A172 (cell line): ENCODE results near the gene DOCK4. TPM values are rescaled to one million over a fixed set of nuclear protein-coding genes. Genes with fewer than 3 reads are reported as not detected.

ENCODE experiments used
- DNase-seq: peaks from one replicate; pipeline ENCODE4 v3.0.0-alpha.2; 2015; ENCODE audit warnings: low spot score
- total RNA-seq: library from RNA; depleted of rRNA; stranded (reverse); fragments of >200 nt; shearing (Covaris generic); gene quantifications from 2 replicates; pipeline ENCODE4 v1.2.3, GENCODE V29; 2014

DOCK4 gene
- total RNA-seq, 1 experiment from 2014 or later = 7.2 TPM

DNA sequence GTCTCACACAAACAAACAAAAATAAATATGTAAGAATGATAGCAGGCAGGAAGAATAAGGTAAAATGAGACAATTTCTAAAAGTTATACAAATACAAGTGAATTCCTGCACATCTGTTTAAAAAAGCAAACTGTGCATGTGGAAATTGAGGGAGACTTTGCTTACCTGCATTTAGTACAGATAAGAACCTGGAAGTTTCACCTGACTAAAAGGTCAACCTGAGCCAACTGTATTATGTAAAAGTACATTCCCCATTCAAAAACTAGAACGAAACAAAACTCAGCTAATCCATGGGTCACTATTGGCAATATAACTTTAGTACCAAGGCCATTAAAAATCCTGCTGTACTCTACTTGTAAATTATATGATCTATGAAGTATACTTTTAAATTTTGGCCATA lies 127.1 kb downstream of the DOCK4 start:
- no peak for DNase-seq

DNA sequence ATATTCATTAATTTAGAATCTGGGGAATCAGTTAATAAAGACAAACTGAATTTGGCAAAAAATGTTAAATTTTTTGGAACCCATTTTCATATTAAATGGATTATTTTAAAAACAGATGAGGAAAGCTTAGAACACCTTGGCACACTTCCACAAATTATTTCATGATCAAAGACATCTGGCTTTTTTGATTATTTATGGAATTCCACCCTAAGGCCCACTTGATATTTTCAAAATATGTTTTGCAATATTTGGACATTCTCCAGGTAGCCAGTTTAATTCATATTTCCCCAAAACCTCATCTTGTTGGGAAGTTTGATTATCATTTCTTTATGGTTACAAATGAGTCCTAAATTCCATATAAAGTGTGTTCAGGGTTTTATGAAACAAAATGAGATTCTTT lies 129.9 kb downstream of the DOCK4 start:
- DNase-seq = no peak

DNA sequence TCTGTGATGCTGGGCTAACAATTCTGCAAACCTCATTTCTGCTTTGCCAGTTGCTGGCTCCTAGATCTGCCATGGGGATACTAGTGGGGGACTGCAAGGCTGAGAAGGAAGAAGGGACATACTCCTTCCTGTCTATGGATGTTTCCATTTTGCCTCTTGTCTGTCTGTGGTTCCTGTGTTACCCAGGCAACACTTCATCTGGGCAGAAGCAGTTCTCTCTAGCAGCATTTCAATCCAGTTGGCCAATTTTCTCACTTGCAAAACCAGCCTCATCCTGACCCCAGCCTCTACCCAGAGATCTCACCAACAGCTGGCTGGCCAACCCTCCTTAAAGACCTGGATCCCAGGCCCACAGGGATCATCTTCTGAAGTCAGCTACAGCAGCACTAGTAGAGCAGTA lies 131.7 kb downstream of the DOCK4 start:
- DNase-seq = no peak

DNA sequence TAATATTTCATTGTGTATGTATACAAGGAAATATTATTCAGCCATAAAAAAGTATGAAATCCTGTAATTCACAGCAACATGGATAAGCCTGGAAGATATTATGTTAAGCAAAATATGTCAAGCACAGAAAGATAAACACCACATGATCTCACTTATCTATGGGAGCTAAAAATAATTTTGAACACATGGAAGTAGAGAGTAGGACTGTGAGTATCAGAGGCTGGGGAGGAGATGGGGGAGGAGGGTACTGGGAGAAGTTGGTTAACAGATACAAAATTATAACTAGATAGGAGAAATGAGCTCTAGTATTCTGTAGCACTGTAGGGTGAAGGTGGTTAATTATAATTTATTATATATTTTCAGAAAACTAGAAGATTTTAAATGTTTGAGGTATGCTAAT lies 132.7 kb downstream of the DOCK4 start:
- DNase-seq = no peak

DNA sequence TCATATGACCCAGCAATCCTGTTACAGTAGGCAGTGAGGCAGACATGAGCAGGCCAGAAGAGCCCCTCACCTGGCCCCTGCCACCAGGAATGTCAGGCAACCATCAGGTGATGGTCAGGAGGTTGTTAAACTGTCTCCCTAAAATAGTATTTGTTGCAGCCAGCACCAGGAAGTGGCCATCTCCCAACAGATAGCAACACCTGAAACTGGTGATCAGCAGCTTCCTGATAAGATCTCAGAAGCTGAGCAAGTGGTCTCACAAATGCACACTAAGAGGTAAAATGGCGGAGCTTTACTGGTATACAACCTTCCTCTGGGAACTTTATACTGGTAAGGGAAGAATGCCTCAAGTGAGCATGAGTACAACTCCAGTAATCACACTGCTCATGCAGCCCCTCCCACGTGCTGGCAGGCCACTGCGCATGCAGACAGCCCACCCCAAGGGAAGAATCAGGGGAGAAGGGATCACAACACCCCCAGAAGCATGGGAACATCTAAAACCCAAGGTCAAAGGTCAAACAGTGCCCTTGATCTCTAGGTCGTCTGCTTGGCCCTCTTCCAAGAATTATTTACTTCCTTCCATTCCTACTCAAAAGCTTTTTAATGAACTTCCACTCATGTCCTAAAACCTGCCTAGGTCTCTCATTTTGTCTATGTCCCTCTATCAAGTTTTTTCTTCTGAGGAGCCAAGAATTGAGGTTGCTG lies 133.5 kb downstream of the DOCK4 start:
- no peak for DNase-seq

DNA sequence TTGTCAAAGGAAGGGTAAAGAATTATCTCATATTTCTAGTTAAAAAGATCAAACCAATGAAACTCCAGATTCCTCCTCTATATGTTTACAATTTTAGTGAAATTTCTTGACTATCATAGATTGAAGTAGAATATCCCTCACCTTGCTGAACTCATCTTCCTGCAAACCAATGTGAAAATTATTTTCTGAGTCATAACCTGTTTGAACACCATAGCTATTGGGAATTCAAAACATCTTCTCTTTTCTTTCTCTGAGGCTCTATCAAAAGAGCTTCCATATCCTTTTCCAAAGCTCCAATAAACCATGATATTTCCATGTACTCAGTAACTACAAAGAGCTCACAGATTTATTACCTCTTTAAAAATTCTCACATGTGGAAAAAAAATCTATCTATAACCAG lies 134.3 kb downstream of the DOCK4 start:
- no peak for DNase-seq

DNA sequence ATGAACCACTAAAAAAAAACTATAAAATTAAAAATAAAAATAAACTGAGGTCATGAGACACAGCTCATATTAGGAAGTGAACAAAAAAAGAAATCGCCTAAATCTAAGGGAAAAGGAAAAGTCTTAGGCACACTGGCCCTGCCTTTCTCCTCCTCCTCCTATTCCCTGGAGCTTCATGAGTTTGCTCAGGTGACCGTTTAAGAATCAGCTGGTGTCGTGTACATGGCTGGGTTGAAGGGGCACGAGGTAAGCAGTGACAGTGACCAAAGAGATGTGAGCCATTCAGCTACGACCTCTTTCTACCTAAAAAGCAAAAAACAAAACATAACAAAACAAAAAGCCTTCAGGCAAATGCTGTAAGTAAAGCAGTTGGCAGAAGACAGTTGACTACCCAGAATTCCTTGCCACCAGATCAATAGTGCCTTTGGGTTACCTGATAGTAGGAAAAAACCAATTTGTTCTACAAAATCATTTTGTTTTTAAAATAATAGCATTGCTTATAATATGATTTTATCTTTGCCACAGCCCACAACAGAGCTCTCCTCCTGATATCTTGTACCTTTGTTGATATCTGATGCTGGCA lies 135.4 kb downstream of the DOCK4 start:
- DNase-seq = no peak

DNA sequence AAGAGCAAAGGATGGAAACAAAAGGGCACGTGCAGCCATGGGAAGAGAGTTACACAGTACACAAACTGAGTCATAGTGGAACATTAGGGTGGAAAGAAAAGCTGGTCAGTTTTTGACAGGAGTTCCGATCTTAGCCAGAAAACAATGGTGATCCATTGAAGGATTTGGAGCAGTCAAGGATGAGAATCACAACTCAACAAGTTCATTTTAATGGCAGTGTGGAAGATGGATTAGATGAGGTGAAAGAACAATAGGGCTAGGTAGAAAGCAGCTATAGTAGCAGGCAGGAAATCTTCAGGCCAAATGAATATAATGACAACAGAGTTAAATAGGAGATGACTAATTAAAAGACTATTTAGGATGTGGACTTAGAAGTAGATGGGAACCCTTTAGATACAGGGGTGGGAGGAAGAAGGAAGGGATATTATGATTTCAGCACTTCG lies 136.3 kb downstream of the DOCK4 start:
- peak; percentile 30 for DNase-seq

DNA sequence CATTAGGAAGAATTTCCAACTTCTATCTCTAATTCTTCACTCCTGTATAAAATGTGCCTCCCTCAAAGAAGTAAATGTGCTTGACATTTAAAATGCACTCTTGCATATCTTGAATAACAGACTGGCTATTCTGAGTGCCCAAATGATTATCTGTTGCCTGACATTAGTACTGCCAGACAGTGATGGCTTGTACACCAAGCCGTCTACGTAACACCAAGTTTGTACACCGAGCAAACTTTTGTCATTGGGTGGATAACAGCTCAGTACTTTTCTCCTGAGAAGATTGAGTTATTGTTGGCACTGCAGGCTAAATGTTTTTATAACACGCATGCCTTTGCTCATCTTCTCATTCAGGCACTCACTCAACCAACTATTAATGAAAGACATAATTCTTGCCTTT lies 137.2 kb downstream of the DOCK4 start:
- DNase-seq = no peak

DNA sequence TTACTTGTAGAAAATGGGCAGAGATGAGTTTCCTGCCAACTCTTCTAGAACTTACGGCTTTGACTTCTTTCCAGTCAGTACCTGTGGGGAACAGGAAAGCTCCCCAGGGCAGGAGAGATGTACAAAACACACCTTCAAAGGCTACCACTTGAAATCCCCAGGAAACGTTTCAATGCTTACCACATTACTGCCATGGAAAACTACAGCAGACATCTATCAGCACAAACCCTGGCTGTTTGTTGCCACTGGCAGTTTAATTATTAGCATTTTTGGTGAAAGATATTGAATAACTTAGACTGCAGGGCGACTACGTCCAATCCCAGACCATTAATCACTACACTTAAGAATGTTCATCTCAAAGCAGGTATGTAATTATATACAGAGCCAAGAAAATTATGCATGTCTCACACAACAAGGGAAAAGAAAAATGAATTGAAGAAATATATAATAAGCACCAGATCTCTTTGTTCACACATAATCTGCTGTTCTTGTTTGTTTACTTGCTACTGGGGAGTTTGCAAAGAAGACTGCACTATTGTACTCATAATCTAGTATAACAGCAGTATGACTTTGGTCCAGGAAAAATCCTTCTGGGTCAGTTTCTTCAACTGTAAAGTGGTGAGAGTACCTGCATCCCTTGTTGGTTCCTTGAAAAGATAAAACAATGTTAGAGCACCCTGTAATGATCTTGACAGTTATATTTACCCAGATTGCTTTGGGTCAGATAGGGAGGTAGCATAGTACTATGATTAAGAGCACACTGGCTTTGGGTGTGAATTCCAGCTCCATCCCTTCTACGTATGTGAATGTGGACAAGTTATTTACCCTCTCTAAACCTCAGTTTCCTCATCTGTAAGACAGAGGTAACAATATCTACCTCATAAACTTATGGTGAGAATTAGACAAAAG lies 138.3 kb downstream of the DOCK4 start:
- DNase-seq = no peak

DNA sequence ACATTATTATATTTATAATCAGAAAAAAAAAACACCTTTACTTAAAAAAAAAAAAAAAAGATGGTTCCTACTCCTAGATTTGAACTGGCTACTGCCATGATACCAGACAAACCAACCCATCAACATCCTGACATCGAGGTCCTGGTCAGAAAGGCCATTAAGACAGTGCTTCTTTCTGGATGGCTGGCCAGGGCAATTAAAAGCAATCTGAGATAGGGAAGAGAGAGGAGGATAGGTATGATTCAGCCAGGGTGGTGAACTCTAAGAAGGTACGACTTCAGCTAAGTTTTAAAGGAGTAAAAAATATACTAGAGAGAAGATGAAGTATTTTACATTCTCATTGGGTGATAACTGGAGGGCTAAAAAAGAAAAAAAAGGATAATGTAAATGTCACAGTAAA lies 139.0 kb downstream of the DOCK4 start:
- no peak for DNase-seq

DNA sequence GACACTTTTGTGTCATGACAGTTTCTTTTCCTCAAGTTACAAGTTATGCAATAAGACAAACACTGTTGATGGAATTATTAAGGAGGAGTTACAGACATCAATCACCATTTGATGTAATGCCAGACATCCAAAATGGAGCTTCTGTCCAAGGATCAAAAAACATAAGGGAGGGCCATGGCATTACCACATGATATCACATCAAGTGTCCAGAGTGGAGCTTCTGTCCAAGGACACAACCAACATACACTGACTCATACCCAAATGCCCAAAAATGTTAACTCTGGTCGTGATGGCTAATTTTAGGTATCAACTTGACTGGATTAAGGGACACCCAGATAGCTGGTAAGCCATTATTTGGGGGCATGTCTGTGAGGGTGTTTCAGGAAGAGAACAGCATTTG lies 140.4 kb downstream of the DOCK4 start:
- DNase-seq = no peak

DNA sequence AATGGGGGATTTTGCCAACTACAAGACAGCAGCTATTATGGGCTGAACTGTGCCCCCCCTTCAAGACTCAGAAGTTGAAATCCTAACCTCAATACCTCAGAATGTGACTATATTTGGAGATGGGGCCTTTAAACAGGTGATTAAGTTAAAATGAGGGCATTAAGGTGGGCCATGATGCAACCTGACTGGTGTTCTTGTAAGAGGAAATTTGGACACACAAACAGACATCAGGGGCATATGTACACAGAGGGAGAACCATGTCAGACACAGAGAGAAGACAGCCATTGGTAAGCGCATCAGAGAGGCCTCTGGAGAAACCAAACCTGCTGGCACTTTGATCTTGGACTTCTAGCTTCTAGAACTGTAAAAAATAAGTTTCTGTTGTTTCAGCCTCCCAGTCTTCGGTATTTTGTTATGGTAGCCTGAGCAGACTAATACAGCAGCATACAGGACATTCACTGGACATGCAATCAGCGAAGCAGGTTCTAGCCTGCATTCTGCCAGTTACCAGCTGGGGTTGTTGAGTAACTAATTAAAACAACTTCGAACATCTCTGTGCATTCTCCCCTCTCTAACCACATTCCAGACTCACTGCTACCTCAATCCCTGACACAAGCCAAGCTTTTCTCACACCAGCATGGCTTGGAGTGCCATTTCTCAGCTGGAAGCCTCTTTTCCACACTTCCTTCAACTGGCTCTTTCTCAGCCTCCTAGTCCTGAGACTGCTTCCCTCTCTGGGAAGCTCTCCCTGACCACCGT lies 141.4 kb downstream of the DOCK4 start:
- no peak for DNase-seq

DNA sequence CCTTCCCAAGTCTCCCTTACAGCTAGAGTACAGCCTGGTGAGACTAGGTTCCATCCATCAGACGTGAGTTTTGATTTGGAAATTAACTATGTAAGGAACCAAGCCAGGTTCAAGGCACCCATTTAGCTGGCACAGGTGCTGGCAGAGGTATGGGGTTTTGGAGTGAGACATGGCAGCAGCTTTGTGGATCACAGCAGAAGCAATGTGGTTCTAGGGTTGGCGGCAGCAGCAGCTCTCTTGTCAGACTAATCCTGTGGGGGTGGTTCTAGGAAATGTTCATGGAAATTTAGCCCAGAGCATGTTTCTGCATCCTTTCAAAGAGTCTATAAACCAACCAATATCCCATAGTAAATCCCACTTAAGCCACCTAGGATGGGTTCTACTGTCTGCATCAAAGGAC lies 142.2 kb downstream of the DOCK4 start:
- DNase-seq = no peak

DNA sequence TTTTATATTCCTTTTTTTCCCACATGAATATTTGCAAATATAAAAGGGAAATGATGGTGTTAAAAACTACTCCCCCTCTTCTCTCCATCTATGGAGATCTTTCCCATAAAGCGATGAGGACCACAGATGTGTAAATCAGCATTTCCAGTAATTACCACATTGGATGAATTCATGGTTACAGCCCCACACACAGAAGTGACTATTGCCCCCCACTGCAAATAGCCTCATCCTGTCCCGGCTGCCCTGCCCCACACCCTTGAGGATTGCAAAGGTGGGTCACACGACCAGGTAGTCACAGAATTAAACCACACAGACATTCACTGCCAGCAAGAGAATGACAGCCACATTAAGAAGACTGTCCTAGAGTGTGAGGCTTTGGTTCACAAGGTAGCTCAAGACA lies 145.1 kb downstream of the DOCK4 start:
- no peak for DNase-seq

DNA sequence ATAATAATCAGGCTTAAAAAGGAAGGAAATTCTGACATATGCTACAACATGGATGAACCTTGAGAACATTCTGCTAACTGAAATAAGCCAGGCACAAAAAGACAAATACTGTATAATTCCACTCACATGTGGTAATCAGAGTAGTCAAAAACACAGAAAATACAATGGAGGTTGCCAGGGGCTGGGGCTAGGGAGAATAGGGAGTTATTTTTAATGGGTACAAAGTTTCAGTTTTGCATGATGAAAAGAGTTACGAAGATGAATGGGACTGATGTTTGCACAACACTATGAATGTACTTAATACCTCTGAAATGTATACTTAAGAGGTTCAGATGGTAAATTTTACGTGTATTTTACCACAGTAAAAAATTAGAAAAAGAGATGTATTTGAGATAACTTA lies 145.6 kb downstream of the DOCK4 start:
- no peak for DNase-seq

DNA sequence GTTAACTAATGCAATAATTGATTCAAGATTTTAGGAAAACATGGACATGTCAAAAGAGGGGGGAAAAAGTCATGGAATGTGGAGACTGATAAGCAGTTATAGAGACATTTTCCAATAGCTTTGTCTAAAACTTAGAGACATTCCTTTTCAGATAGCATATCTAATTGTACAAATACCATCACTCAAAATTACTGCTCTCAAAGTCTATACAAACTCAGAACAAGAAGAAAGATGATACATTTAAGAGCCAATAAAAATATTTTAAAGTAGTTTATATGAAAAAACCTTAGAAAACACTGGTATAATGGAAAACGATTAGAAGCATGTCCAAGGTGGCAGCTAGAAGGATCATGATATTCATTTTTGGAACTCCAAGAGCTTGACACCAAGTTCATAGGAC lies 146.5 kb downstream of the DOCK4 start:
- no peak for DNase-seq

DNA sequence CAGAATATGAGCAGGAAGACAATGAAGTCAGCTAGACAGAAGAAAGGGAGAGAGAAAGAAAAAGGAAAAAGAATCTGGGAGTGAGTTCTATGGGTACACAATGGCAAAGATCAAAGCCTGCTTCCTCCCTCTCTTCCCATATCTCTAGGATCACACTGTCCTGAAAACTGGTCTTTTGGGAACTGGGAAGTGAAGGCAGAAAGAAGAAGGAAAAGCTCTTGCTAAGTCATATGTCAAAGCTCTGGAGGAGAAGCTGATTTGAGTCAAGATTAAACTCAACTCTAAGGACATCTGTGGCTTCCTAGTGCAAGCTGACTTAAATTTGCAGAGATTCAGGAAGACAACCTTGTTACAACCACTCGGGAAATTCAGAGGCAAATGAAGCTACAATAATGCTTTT lies 147.5 kb downstream of the DOCK4 start:
- DNase-seq = no peak

DNA sequence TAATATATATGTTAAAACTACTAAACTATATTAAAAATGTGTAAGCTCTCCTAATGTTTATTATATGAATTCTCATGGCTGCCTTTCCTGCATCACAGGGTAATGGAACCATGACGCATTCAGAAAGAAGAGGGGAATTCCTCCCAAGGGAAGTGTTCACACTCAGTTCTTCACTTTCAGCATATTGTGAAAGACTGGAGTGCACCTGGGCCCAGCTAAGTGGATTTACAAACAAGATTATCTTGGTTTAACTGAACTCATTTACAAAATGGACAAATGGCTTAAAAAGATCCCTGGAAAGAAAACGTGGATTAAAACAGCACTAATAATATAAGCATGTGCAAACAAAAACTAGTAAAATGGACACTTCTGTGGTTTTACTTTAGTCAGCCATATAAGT lies 149.8 kb downstream of the DOCK4 start:
- DNase-seq = peak; percentile 31

DNA sequence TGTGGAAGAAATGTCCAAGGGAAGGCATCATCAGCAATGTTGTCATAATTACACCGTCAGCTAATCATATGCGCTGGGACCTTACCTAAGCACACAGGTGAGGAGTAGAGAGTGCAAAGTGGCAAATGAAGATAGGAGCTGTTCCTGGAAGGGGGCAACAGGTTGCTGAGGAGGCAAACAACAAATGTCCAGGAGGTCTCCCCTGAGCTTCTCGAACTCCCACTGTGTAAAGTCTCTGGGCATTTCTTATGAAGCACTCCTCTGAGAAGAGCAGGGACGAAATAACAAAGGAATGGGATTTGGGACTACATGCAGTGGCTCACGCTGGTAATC lies 152.5 kb downstream of the DOCK4 start:
- no peak for DNase-seq

DNA sequence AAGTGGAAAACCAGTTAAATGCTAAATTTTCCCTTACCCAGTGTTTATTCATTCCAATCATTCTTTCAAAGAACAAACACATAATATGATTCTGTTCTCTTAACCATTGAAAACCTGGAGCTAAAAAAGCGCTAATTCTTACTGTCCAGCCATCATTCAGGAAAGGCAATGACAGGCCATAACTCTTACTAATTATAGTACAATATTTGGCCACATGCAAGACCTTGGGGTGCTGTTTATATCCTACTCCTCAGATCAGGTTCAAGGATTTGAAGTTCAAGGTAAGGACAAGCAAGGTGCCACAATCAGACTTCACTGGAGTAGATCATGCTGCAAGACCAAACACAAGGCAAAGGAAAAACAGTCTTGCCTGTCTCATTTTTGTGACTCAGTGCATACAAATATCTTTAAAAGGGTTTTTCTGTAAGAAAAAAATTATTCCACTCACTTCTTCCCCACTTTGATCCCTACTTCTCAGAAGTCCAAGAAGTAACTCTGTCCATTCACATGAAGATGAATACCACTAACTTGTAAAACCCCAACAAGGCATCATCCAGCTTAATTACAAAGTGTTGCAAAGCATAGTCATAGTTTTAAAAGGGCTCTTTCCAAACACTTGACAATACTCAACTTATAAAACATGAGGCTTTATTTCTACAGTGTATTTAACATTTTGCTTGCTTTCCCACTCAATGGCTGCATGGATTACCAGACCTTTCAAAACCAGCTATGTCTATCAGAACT lies 153.0 kb downstream of the DOCK4 start:
- no peak for DNase-seq

DNA sequence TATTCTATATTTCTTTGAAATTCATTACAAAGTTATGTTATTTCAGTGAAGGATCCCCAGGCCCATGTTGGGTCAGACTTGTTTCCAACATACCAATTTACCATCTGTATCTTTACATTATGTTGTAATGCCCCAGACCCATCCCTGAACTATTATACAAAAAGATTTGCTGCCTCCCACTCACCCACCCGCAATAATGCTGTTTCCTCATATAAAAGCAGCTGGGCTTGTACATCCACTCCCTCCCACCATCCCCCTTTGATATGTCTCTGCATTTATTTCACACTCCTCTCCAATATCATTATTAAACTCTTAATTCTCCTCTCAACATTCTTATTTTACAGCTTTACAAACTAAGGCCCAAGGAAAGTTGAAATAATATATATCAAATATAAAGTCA lies 153.7 kb downstream of the DOCK4 start:
- no peak for DNase-seq
